ENCODE data around the gene MS4A6E.

- TF ChIP-seq CTCF (conservative IDR thresholded peaks at IDR 0.05; ENCODE audit: low read length) (no peak), EZH2phosphoT487 (IDR thresholded peaks at IDR 0.05; ENCODE audit: borderline replicate concordance) (no peak)
These were observed 44.8 kb upstream of the MS4A6E start for GRCh38 chr11:60282286-60282685.

Measured in Loucy (cell line).